NCI-H1930 (cell line): Measurements from ENCODE around the gene SSR3.
"Not testable (repeated sequence)": the region's sequence is repeated elsewhere in the genome, so short reads cannot be mapped to it uniquely, and the experiment has no call there.

ENCODE experiments used
- DNase-seq, 2 experiments: peaks; one replicate each; lab custom pipeline; 2025; lab: John Stamatoyannopoulos, UW

Gene SSR3

GRCh38 chr3:156576051-156576450 is 21.1 kb upstream of the SSR3 start:
- no peak for DNase-seq

- no peak for DNase-seq
Observed at GRCh38 chr3:156575641-156576040, 20.7 kb upstream of the SSR3 start.

- not testable (repeated sequence) for DNase-seq
Observed at GRCh38 chr3:156569881-156570280, 15.0 kb upstream of the SSR3 start.

- DNase-seq = not testable (repeated sequence)
Observed at GRCh38 chr3:156569016-156569415, 14.1 kb upstream of the SSR3 start.

GRCh38 chr3:156563900-156564682 is 9.2 kb upstream of the SSR3 start:
- DNase-seq = no peak

GRCh38 chr3:156562486-156562885 is 7.6 kb upstream of the SSR3 start:
- not testable (repeated sequence) for DNase-seq

GRCh38 chr3:156561533-156561932 is 6.6 kb upstream of the SSR3 start:
- DNase-seq = no peak

GRCh38 chr3:156559321-156559720 is 4.4 kb upstream of the SSR3 start:
- no peak for DNase-seq

- no peak for DNase-seq
Observed at GRCh38 chr3:156558389-156558788, 3.5 kb upstream of the SSR3 start.

- DNase-seq = no peak
Observed at GRCh38 chr3:156554515-156554841, 439 bp downstream of the SSR3 start.

GRCh38 chr3:156553705-156554356 is 1.1 kb downstream of the SSR3 start:
- DNase-seq = no peak

- DNase-seq = no peak
Observed at GRCh38 chr3:156552973-156553372, 1.9 kb downstream of the SSR3 start.

- DNase-seq = no peak
Observed at GRCh38 chr3:156551746-156552145, 3.2 kb downstream of the SSR3 start.

- DNase-seq = no peak
Observed at GRCh38 chr3:156551261-156551660, 3.7 kb downstream of the SSR3 start.

- no peak for DNase-seq
Observed at GRCh38 chr3:156548902-156549301, 6.0 kb downstream of the SSR3 start.

GRCh38 chr3:156548041-156548687 is 6.8 kb downstream of the SSR3 start:
- no peak for DNase-seq

- DNase-seq = no peak
Observed at GRCh38 chr3:156547637-156548036, 7.3 kb downstream of the SSR3 start.

GRCh38 chr3:156543043-156543555 is 11.8 kb downstream of the SSR3 start:
- DNase-seq = no peak

GRCh38 chr3:156542101-156543042 is 12.5 kb downstream of the SSR3 start:
- DNase-seq = no peak

GRCh38 chr3:156539802-156540201 is 15.1 kb downstream of the SSR3 start:
- DNase-seq = no peak

- no peak for DNase-seq
Observed at GRCh38 chr3:156539051-156539450, 15.9 kb downstream of the SSR3 start.
